CD1c-positive myeloid dendritic cell (primary cell): ENCODE measurements around the gene ATRX.
"Not testable (repeated sequence)": the region's sequence is repeated elsewhere in the genome, so short reads cannot be mapped to it uniquely, and the experiment has no call there.

Experiments used
- DNase-seq: peaks from one replicate; pipeline ENCODE4 v3.0.0-alpha.2; 2016; ENCODE audit errors: extremely low spot score

ATRX gene

DNA sequence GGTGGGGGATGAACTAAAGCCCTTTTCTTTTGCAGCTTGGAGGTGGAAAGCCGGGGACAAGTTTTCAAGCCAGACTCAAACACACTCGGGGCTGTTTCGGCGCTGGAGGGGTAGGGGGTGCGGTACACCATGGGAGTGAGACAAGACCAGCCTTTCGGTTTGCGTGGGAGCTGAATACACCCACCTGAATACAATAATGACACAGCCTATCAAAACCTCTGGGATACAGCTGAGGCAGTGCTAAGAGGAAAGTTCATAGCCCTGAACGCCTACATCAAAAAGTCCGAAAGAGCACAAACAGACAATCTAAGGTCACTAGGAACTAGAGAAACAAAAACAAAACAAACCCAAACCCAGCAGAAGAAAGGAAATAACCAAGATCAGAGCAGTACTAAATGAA lies 163.3 kb downstream of the ATRX start:
- DNase-seq = no peak

DNA sequence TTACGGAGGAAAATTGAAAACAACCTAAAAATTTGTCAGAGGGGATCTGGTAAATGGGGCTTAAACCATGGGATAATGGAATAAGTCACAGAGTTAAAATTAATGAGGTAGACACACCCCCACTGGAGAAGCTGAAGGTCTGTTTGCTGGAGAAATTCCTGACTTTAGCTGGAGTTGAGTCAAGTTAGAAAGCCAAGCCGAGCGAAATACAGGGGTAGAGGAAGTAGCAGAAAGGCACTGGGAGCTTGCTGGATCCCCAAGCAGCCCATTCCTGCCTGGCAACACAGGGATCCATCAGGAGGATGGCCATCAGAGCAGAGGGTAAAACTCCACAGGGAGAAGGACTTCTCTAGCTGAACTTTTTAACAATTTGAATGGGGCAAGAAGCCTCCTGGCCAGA lies 163.8 kb downstream of the ATRX start:
- DNase-seq = no peak

DNA sequence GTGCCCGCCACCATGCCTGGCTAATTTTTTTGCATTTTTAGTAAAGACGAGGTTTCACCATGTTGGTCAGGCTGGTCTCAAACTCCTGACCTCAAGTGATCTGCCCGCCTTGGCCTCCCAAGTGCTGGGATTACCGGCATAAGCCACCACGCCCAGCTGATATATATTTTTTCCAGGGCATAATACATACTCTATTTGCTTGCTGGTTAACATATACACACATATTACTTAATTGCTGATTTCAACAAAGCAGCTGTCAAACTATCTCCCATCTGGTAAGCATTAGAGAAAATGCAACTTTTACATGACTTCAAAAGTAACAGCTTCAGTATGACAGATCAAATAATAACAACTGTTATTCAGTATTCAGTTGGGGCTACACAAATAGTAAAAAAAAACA lies 164.6 kb downstream of the ATRX start:
- DNase-seq = not testable (repeated sequence)

DNA sequence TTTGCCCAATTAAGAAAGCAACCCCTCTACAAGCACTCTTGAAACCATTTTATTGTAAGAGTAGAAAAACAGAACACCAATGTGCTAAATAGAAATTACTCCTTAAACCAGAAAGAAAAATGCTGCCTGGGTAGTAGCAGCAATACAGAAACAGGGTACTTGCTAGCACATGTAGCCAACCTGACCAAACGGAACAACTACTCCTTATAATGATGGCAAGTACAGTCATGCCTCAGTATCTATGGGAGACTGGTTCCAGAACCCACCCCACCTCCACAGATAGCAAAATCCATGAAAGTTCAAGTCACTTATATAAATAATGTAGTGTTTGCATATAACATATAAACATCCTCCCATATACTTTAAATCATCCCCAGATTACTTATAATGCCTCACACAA lies 168.8 kb downstream of the ATRX start:
- no peak for DNase-seq

DNA sequence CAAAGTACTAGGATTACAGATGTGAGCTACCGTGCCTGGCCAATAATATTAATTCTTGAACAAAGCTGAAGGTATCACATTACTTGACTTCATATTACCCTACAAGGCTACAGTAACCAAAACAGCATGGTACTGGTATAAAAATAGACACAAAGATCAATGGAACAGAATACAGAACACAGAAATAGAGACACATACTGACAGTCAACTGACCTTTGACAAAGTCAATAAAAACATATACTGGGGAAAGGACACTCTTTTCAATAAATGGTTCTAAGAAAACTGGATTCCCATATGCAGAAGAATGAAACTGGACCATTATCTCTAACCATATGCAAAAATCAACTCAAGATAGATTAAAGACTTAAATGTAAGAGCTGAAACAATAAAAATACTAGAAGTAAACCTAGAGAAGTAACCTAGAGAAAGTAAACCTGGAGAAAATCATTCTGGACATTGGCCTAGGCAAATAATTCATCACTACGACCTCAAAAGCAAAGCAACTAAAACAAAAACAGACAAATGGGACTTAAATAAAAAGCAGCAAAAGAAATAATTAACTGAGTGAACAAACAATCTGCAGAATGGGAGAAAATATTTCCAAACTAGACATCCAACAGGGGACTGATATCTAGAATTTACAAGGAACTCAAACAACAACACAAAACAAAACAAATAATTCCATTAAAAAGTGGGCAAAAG lies 182.2 kb downstream of the ATRX start:
- no peak for DNase-seq

DNA sequence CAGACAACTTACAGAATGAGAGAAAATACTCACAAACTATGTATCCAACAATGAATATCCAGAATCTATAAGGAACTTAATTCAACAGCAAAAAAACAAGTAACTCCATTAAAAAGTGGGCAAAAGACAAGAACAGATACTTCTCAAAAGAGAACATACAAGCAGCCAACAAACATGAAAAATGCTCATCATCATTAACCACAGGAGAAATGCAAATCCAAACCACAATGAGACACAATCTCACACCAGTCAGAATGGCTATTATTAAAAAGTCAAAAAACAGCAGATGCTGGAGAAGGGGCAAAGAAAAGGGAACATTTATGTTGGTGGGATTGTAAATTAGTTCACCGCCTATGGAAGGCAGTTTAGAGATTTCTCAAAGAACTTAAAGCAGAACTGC lies 188.5 kb downstream of the ATRX start:
- DNase-seq = no peak

DNA sequence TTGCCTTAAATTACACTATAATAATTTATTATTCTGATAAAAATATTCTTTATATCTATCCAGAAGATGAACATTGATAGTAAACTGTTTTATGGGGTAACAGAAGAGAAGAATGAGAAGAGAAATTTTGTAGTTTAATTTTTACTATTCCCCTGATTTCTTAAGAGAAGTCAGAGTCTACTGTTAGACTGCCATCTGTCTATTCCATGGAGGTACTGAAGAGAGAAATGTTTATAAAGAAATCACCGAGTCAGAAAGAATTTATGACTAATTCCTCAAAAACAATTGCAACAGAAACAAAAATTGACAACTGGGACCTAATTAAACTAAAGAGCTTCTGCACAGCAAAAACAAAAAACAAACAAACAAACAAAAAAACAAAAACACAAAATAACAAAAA lies 188.9 kb downstream of the ATRX start:
- DNase-seq = peak; percentile 1

DNA sequence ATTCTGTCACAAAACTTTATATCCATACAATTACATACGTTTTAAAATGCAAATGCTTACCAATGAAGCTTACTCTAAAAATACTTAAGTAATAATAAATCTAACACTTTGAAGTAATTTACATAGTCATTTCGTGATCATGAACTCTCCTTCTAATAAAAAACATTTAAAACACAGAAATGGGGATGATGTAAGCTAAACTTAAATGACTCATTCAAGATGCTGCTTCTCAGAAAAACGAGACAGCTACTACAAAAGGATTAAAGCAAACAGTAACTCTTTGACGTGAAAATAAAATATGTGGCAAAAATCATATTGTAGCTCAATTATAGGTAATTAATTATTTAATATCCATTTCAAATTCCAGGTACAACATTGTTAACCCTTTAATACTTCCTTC lies 190.2 kb downstream of the ATRX start:
- DNase-seq = no peak

DNA sequence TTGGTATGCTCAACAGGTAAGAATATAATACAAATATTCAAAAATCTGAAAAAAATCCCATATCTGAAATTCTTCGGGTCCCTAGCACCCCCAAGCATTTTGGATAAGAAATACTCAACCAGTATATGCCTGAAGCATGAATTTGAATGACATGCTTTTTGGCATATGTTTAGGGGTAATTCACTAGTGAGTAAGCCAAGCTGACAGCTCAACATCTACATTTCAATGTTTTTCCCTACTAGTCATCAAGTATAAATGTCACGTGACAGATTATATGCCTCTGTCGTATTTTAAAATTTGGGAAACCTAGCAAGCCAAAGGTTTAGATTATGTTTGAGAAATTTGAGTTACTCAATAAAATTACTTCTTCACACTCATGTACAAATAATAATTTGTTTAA lies 213.7 kb downstream of the ATRX start:
- DNase-seq = no peak

DNA sequence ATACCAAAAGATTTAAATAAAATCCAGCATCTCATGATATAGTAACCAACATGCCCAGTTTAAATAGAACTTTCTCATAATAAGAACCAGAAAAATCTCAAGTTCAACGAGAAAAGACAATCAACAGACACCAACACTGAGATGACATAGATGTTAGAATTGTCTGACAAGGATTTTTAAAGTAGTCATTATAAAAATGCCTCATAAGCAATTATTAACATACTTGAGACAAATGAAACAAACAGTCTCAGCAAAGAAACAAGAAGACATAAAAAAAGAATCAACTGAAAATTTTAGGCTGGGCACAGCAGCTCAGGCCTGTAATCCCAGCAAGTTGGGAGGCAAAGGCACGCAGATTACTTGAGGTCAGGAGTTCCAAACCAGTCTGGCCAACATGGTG lies 220.7 kb downstream of the ATRX start:
- no peak for DNase-seq

DNA sequence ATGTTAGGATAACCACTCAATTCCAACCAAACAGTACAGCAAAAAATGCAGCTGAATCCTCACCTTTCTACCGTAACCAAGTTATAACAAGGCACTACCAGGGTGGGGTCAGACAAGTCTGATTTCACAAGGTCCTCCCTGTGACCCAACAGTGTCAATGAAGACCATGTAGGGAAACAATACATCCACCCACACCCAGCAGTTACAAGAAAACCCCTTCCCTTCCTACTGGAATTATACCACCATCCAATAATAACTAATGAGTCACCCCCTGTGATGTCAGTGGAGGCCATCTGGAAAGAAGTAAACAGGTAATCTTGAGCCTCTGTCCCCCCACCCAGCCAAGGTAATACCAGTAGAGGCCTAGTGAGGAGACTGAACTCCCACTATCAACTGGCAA lies 221.2 kb downstream of the ATRX start:
- DNase-seq = no peak

DNA sequence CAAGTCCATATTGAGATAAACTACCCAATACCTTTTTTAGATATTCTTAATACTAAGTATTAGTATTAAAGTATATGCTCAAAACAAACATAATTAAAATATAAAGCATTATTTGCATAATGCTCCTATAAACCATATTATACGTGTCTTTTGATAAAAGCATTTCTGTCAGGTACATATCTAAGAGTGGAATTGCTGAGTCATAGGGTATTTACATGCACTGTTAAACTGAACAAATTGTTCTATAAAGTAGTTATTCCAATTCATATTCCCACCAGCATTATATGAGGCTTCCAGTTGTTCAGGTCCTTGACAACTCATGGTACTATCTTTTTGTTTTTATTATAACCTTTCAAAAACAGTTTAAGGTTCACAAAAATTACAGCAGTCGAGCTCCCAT lies 224.6 kb downstream of the ATRX start:
- no peak for DNase-seq

DNA sequence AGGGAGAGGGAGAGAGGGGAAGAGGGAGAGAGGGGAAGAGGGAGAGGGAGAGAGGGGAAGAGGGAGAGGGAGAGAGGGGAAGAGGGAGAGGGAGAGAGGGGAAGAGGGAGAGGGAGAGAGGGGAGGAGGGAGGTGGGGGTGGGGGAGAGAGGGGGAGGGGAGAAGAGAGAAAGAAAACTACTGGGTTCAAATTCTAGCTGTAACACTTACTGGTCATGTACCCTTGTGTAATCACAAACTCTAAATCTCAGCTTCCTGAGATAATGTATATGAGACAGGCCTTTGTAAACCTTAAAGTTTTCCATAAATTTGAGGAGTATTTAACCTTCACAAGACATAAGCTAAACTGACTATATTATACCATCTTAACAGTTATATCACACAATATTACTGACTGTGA lies 229.7 kb downstream of the ATRX start:
- no peak for DNase-seq

DNA sequence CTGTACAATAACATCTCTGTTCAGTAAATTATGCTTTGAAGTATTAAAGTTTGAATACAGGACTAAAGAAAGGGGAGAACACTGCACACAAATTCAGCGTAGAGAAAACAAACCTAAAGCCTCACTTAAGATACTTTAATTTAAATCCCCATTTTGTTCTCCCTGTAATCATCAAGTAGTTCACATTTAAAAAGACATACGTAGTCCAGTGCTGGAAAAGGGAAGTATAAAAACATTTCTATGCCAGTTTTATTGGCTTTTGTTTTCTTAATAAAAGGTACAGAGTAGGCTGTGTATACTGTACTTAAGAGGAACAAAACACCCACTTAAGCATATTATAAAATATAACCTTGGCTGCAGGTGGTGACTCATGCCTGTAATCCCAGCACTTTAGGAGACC lies 237.3 kb downstream of the ATRX start:
- DNase-seq = no peak

DNA sequence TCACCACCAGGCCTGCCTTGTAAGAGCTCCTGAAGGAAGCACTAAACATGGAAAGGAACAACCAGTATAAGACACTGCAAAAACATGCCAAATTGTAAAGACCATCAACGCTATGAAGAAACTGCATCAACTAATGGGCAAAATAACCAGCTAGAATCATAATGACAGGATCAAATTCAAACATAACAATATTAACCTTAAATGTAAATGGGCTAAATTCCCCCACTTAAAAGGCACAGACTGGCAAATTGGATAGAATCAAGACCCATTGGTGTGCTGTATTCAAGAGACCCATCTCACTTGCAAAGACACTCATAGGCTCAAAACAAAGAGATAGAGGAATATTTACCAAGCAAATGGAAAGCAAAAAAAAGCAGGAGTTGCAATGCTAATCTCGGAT lies 246.2 kb downstream of the ATRX start:
- not testable (repeated sequence) for DNase-seq

DNA sequence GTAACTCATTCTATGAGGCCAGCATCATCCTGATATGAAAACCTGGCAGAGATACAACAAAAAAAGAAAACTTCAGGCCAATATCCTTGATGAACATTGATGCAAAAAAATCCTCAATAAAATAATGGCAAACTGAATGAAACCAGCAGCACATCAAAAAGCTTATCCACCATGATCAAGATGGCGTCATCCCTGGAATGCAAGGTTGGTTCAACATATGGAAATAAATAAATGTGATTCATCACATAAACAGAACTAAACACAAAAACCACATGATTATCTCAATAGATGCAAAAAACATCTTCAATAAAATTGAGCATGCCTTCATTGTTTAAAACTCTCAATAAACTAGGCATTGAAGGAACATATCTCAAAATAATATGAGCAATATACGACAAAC lies 254.8 kb downstream of the ATRX start:
- DNase-seq = not testable (repeated sequence)

DNA sequence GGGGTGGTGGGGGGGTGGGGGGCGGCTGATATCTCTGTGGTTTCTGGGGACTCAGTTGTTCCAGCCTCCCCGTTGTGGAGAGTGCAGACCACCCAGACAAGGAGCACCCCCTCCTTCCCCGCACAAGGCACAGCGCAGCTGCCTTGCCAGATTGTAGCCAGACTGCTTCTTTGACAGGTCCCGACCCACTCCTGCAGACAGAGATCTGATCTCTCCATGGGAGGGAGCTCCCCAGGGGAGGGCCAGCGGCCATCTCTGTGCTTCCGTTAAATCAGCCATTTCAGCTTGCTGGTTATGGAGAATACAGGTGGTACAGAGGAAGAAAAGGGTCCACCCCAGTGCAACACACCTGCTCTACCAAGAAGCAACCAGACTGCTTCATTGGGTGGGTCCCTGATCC lies 258.0 kb downstream of the ATRX start:
- DNase-seq = no peak

DNA sequence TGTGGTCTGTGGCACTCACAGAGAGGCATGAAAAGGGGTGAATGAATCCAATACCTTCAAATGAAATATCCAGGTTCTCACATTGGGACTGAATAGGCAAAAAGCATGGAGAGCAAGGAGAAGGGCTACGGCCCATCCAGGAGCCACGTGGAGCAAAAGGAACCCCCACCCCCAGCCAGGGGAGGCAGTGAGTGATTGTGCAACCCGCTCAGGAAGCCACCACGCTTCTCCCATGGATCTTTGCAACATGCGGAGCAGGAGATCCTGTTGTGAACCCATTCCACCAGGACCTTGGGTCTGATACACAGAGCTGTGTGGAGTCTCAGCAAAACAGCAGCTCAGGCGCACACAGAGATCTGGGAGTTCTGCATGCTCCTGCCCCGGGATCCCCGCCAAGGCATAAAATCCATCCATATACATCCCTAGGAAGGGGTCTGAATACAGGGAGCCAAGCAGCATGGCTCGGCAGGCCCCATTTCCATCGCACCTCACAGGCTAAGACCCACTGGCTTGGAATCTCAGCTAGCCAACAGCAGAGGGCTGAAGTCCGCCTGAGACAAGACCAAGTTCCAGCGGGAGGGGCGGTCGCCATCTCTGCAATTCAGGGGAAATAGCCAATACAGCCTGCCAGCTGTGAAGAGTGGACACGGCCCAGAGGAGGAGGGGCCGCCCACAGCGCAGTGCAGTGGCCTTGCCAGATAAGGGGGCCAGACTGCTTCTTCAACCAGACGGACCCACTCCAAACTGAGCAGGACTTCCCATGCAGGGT lies 258.6 kb downstream of the ATRX start:
- no peak for DNase-seq

DNA sequence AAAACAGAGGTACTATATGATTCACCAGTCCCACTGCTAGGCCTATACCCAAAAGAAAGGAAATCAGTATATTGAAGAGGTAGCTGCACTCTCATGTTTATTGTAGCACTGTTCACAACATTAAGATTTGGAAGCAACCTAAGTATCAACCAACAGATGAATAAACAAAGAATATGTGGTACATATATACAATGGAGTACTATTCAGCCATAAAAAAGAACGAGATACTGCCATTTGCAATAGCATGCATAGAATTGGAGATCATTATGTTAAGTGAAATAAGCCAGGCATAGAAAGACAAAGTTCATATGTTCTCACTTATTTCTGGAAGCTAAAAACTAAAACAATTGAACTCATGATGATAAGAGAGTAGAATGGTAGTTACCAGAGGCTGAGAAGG lies 266.3 kb downstream of the ATRX start:
- no peak for DNase-seq

DNA sequence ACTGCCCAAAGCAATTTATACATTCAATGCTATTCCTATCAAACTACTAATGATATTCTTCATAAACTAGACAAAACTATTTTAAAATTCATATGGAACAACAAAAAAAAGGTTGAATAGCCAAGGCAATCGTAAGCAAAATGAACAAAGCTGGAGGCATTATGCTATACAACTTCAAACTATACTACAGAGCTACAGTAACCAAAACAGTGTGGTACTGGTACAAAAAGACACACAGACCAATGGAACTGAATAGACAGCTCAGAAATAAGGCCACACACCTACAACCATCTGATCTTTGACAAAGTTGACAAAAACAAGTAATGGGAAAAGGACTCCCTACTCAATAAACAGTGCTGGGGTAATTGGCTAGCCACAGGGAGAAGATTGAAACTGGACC lies 271.8 kb downstream of the ATRX start:
- no peak for DNase-seq

DNA sequence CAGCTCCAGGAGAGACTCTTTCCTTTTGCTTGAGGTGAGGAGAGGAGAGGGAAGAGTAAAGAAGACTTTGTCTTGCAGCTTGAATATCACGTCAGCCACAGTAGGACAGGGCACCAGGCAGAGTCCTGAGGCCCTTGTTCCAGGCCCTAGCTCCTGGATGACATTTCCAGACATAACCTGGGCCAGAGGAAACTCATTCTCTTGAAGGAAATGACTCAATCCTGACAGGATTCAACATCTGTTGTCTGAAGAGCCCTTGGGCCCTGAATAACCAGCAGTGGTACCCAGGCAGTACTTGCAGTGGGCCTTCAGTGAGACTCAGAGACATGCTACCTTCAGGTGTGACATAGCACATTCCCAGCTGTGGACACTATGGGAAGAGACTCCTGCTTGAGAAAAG lies 276.0 kb downstream of the ATRX start:
- DNase-seq = no peak

DNA sequence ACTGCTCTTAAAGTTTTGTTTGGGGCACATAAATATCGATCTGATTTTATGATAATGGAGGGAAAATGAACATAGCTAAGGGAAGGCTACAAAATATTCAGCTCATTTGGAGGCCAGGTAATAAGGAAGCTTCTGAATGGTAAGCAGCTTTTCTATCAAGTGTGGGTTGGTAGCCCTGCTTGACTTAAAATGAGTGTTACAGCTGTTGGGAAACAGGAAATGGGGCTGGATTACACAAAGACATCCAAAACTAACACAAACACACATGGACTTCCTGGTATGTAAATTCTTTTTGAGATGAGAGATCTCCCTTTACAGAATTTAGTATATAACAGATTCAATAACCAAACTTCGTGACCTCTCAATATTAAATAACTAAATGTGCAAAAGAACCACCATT lies 280.8 kb downstream of the ATRX start:
- peak; percentile 7 for DNase-seq

DNA sequence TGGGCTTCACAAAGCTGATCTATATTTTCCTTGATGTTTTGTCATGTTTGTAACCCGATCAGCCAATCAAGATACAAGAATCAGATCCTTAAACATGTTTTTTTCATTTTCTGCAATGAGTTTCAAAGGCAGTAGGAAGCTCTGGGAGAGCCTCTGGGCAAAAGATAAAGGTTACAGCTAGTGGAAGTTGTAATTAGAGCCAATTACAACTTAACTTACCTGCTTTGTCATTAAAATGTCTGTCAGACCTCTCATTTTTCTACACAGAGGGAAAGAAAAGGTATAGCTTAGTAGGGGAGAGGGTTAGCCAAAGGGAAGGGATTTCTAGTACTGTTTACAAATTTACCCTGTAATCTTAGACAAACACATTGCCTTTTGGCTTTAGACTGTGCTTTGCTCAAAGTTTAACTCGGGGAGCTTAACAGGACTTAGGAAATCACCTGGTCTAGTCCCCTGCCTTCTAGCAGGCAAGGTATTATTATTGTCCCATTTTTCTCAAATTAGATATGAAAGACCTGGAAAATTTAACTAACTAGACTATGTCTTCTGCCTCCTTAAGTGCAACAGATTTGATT lies 283.0 kb downstream of the ATRX start:
- DNase-seq = no peak
